Ureter (tissue), 1 donor: ENCODE data around the gene RMP24.
A peak's percentile ranks its signal among the peaks of the same experiment; 100 is the strongest.
"Not testable (repeated sequence)": the region's sequence is repeated elsewhere in the genome, so short reads cannot be mapped to it uniquely, and the experiment has no call there.

ENCODE experiments used
- DNase-seq: peaks from one replicate; pipeline ENCODE4 v3.0.0-alpha.2; 2020; ENCODE audit warnings: low spot score
- donor health status: DM: yes; HTN: yes; CAD: no.

The RMP24 gene

GRCh38 chr18:35972197-35973000 lies at the start of gene RMP24:
Gene RMP24 (plus strand): TSS chr18:35972679.
- DNase-seq: peak; percentile 96

DNA sequence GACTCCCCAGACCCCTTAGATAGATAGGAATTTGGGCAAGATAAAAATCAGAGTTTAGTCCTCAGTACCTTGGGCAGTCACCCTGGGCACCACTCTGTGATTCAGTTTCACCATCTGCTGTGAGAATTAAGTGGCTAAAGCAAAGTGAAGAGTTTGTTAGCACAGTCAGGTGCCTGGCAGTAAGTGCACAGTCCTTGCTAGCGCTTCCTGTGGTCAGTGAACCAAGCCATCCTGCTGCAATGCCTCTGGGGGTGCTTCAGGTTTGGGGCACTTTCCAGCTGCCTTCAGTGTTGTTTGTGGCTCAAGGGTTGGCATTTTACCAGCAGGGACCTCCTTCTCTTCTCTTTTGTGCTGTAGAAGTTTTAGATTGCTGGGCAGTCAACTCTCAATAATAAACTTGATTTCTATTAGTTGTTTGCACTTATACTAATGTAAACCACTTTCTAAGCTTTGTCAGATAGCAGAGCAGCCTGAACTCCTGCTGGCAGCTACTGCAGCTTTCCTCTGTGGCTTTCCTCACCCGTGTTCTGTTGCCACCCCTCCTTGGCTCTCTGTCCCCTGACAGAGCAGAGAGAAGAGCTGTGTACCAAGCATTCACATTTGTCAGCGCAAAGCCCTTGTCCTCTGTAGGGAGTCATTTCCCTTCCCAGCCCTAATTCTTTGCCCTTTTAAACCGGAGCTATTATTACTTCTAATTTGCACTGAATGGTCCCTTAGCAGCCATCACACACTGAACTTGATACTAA lies 48.4 kb upstream of the RMP24 start:
- no peak for DNase-seq

- DNase-seq: no peak
Observed at GRCh38 chr18:35926884-35927283, 45.6 kb upstream of the RMP24 start.

GRCh38 chr18:35927430-35927829 lies 45.0 kb upstream of the RMP24 start:
- DNase-seq: no peak

DNA sequence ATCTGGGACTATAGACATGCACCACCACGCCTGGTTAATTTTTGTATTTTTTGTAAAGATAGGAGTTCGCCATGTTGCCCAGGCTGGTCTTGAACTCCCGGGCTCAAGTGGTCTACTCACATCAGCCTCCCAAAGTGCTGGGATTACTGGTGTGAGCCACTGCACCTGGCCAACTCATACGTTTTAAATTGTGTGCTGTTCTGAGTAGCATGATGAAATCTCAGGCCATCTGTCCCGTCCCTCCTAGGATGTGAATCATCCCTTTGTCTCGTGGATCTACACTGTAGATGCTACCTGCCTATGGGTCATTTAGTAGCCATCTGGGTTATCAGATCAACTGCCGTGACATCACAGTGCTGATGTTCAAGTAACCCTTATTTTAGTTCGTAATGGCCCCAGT lies 38.5 kb upstream of the RMP24 start:
- DNase-seq: no peak

- no peak for DNase-seq
Observed at GRCh38 chr18:35934891-35935290, 37.6 kb upstream of the RMP24 start.

- no peak for DNase-seq
Observed at GRCh38 chr18:35935805-35936204, 36.7 kb upstream of the RMP24 start.

DNA sequence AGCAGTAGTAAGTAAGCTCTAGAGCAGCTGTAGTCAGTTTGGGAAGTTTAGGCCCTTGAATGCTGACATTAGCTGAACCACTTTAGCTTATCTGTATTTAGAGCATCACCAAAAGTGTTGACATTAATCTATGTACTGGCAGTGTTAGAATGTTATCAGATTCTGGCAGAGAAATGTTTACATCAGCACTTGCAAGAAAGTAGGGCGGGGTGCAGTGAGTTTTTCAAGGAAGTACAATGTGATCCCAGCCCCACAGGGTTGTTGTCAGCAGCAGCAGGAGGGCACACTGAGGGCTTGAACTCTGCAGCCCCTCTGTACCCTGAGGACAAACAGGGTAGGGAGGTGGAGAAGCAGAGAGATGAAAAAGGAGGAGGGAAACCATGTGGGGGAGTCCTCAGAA lies 35.5 kb upstream of the RMP24 start:
- DNase-seq: no peak

- DNase-seq: no peak
Observed at GRCh38 chr18:35938158-35938557, 34.3 kb upstream of the RMP24 start.

DNA sequence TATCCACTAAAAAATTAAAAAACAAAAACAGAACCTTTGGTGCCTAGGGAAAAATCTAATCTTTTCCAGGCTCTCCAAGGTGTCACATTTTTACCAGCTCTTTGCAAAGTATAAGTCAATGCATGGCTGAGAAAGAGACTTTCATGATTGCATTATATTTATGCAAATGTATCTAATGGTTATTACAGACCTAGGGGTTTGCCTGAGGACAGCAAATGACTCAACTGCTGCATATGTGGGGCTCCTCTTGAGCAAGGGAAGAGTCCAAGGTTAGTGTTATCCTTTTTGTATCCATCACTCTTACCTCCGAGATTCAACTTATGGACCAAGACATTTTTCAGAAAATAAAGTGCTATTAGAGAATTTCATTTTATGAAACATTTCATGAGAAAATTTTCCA lies 33.9 kb upstream of the RMP24 start:
- no peak for DNase-seq

DNA sequence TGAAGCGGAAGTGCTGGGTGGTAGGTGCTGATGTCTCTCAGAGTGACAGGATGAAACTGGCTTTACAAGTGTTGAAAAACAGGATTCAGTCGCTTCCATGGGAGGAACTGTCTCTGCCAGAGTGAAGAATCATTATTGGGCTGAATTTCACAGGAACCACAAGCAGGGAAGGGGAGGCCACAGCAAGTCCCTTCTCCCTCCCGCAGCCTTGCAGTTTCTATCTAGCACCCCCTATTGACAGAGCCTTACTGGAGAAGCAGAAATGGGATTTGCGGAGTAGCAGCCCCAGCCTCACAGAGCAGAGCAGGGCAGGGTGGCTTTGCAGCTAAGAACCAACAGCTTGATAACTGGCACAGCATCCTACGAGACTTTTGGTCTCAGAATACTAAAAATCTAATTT lies 33.3 kb upstream of the RMP24 start:
- no peak for DNase-seq

- DNase-seq: no peak
Observed at GRCh38 chr18:35941299-35941698, 31.2 kb upstream of the RMP24 start.

- no peak for DNase-seq
Observed at GRCh38 chr18:35942133-35942532, 30.3 kb upstream of the RMP24 start.

DNA sequence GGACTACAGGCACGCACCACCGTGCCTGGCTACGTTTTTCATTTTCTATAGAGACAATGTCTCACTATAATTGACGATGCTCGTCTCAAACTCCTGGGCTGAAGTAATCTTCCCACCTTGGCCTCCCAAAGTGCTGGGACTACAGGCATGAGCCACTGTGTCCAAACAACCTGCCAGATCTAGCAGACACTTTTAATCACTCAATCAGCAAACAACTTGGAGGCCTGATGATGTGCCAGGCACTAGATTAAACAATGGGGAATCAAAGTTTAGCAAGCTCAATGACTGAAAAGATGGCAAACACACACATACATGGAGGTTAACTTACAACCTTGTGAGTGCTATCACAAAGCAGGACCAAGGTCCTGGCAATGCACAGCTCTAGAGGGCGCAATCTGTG lies 29.8 kb upstream of the RMP24 start:
- DNase-seq: no peak

DNA sequence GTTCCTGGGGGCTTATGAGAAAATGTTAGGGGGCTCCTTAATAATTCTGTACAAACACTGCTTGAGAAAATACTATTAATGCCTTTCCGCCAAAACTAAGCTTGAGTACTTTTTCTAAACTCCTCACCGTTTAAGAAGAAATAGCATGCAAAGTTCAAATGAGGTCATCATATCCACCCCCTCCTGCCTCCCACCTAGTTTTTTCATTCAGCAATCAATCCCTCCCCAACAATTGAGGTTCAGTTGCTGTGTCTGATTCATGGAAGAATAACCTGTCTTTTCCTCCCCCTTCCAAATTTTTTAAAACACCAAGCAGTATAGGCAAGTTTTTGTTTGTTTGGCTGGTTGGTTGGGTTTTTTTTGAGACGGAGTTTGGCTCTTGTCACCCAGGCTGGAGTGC lies 24.4 kb upstream of the RMP24 start:
- no peak for DNase-seq

- no peak for DNase-seq
Observed at GRCh38 chr18:35949090-35949489, 23.4 kb upstream of the RMP24 start.

- DNase-seq: peak; percentile 63
Observed at GRCh38 chr18:35949903-35950627, 22.4 kb upstream of the RMP24 start.

- DNase-seq: no peak
Observed at GRCh38 chr18:35950628-35950982, 21.9 kb upstream of the RMP24 start.

DNA sequence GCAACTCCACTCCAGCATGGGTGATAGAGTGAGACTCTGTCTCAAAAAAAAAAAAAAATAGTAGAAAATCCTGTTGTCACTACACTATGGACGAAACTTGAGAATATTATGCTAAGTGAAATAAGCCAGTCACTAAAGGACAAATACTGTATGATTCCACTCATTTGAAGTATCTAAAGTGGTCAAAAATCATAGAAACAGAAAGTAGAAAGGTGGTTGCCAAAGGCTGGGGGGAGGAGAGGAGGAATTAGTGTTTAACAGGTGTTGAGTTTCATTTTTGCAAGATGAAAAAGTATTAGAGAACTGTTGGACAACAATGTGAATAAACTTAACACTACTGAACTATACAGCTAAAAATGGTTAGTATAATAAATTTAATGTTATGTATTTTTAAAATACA lies 18.8 kb upstream of the RMP24 start:
- no peak for DNase-seq

DNA sequence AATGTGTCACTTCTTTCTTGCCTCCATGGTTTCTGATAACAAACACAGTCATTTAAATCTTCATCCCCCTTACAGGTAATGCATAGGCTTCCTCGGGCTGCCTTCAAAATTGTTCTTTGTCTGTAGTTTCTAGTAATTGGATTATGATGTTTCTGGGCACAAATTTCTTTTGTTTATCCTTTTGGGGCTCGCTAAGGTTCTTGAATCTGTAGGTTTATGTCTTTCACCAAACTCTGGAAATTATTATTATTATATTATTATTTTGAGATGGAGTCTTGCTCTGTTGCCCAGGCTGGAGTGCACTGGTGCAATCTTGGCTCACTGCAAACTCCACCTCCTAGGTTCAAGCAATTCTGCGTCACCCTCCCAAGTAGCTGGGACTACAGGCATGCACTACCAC lies 16.3 kb upstream of the RMP24 start:
- DNase-seq: no peak

DNA sequence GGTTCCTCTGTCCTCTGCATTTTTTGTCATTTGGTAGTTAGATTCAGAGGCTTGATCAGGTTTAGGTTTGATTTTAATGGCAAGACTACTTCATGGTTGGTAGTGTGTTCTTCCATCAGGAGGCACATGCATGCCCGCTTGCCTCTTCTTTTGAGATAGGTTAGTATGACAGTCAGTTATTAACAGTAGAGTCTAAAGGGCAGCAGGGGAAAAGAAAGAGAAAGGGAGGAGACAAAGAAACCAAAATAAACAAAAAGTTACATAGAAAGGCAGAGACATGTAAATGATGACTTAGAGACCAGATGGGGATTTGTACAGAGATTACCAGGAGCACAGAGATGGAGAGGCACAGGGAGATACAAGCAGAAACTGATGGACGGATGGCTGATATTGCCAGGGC lies 10.2 kb upstream of the RMP24 start:
- no peak for DNase-seq

- no peak for DNase-seq
Observed at GRCh38 chr18:35964319-35964718, 8.2 kb upstream of the RMP24 start.

DNA sequence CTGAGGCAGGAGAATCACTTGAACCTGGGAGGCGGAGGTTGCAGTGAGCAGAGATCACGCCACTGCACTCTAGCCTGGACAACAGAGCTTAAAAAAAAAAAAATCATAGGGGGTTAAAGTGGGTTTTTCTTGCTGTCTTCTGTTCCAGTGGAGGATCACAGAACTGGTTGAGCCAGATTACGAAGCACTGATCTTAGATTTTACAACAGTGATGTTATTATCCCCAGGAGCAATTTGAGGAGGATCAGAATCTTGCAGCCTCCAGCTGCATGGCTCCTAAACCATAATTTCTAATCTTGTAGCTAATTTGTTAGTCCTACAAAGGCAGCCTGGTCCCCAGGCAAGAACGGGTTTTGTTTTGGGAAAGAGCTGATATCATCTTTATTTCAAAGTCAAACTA lies 4.6 kb upstream of the RMP24 start:
- DNase-seq: not testable (repeated sequence)
